Measurements from ENCODE around the gene PNPLA6.

PNPLA6 gene

GRCh38 chr19:7595466-7596133 is 60.1 kb downstream of the PNPLA6 start, which contains the start of gene CAMSAP3:
Gene CAMSAP3 (plus strand): TSS chr19:7595863. CDS start chr19:7596003, 140 bp downstream.
- in situ Hi-C loops (cut with MboI; ENCODE audit: low sequenced_read_pairs), result no loop called here

- in situ Hi-C loops (cut with MboI; ENCODE audit: low sequenced_read_pairs), result no loop called here
Measured at GRCh38 chr19:7596211-7596937, 60.9 kb downstream of the PNPLA6 start.

GRCh38 chr19:7597689-7598088 is 62.2 kb downstream of the PNPLA6 start:
- in situ Hi-C loops (cut with MboI; ENCODE audit: low sequenced_read_pairs), result no loop called here

- in situ Hi-C loops (cut with MboI; ENCODE audit: low sequenced_read_pairs), result no loop called here
Measured at GRCh38 chr19:7598180-7598579, 62.7 kb downstream of the PNPLA6 start.

- in situ Hi-C loops (cut with MboI; ENCODE audit: low sequenced_read_pairs), result no loop called here
Measured at GRCh38 chr19:7600721-7601120, 65.2 kb downstream of the PNPLA6 start.

- in situ Hi-C loops (cut with MboI; ENCODE audit: low sequenced_read_pairs), result no loop called here
Measured at GRCh38 chr19:7602240-7602934, 66.9 kb downstream of the PNPLA6 start.

GRCh38 chr19:7602935-7603497 is 67.5 kb downstream of the PNPLA6 start:
- in situ Hi-C loops (cut with MboI; ENCODE audit: low sequenced_read_pairs), result no loop called here

- in situ Hi-C loops (cut with MboI; ENCODE audit: low sequenced_read_pairs), result no loop called here
Measured at GRCh38 chr19:7603919-7604318, 68.4 kb downstream of the PNPLA6 start.

GRCh38 chr19:7605490-7606222 is 70.1 kb downstream of the PNPLA6 start:
- in situ Hi-C loops (cut with MboI; ENCODE audit: low sequenced_read_pairs), result no loop called here

- in situ Hi-C loops (cut with MboI; ENCODE audit: low sequenced_read_pairs), result no loop called here
Measured at GRCh38 chr19:7606289-7606688, 70.8 kb downstream of the PNPLA6 start.

GRCh38 chr19:7607212-7607873 is 71.8 kb downstream of the PNPLA6 start:
- in situ Hi-C loops (cut with MboI; ENCODE audit: low sequenced_read_pairs), result no loop called here

GRCh38 chr19:7607874-7608560 is 72.5 kb downstream of the PNPLA6 start:
- in situ Hi-C loops (cut with MboI; ENCODE audit: low sequenced_read_pairs), result no loop called here

- in situ Hi-C loops (cut with MboI; ENCODE audit: low sequenced_read_pairs), result no loop called here
Measured at GRCh38 chr19:7610491-7611240, 75.1 kb downstream of the PNPLA6 start.

All from HL-60/S4 treated with retinoic acid at 250 ng/mL for 4 days and 3 days (cell line).